IMR-90 (cell line): Measurements from ENCODE around the gene OCLN. TPM values are rescaled to one million over a fixed set of nuclear protein-coding genes. Genes with fewer than 3 reads are reported as not detected.
A peak's percentile ranks its signal among the peaks of the same experiment; 100 is the strongest.

Experiments
- ATAC-seq: fragments of 200-7000 bp; cut with Tn5 transposase; 2 replicates; pipeline ENCODE4 v1.9.1; 2020; ENCODE audit warnings: low read depth, mild to moderate bottlenecking, moderate library complexity
- Bru-seq: library from RNA; stranded (reverse); fragments of 400-500 nt; gene quantifications from one replicate; lab custom pipeline; 2021; lab: Mats Ljungman, UMichigan
- BruChase-seq, 2 experiments: library from RNA; stranded (reverse); fragments of 400-500 nt; gene quantifications; one replicate each; lab custom pipeline; 2021; lab: Mats Ljungman, UMichigan
- BruUV-seq: library from RNA; stranded (reverse); fragments of 400-500 nt; replicated peaks from 2 replicates; lab custom pipeline; 2021; lab: Mats Ljungman, UMichigan
- CTCF ChIA-PET: fragments of 300-600 bp; formaldehyde crosslinking; extraction: SDS; loops from one replicate; lab custom pipeline; 2021; ENCODE audit warnings: antibody characterized with exemption; lab: Yijun Ruan, JAX
- POLR2A ChIA-PET: fragments of 300-600 bp; sonication (Branson Sonifier 250); formaldehyde crosslinking; loops from one replicate; lab custom pipeline; 2022; ENCODE audit warnings: antibody characterized with exemption; ENCODE audit not compliant: unreplicated experiment; lab: Charles Lee
- DNase-seq: peaks from one replicate; pipeline ENCODE4 v3.0.0; 2013
- H2AFZ ChIP-seq: replicated peaks from 2 replicates; pipeline ENCODE3; 2013; ENCODE audit warnings: low read length, mild to moderate bottlenecking; ENCODE audit not compliant: poor library complexity
- H2AK5ac ChIP-seq: 2 replicates; pipeline ENCODE4 v1.6.1; 2013; ENCODE audit warnings: low read depth, low read length, inconsistent platforms
- H2AK9ac ChIP-seq: replicated peaks from 2 replicates; pipeline ENCODE3; 2013; ENCODE audit warnings: mild to moderate bottlenecking, low read depth, low read length, moderate library complexity; ENCODE audit not compliant: poor library complexity
- H2BK120ac ChIP-seq: 2 replicates; pipeline ENCODE4 v1.6.1; 2013; ENCODE audit warnings: low read depth, low read length, inconsistent platforms
- H2BK15ac ChIP-seq: 3 replicates; pipeline ENCODE4 v1.6.1; 2013; ENCODE audit warnings: low read depth, low read length, inconsistent platforms
- H2BK20ac ChIP-seq: 2 replicates; pipeline ENCODE4 v1.6.1; 2013; ENCODE audit warnings: low read depth, mild to moderate bottlenecking, inconsistent platforms, low read length, moderate library complexity
- H2BK5ac ChIP-seq: 2 replicates; pipeline ENCODE4 v1.6.1; 2013; ENCODE audit warnings: mild to moderate bottlenecking, low read depth, low read length, inconsistent platforms; ENCODE audit not compliant: poor library complexity, severe bottlenecking
- H3K14ac ChIP-seq: replicated peaks from 2 replicates; pipeline ENCODE4 v1.6.1; 2013; ENCODE audit warnings: low read depth, low read length, inconsistent platforms
- H3K18ac ChIP-seq: 2 replicates; pipeline ENCODE4 v1.6.1; 2013; ENCODE audit warnings: low read depth, low read length, control low read depth
- H3K23ac ChIP-seq: 2 replicates; pipeline ENCODE4 v1.6.1; 2013; ENCODE audit warnings: low read depth, low read length, inconsistent platforms
- H3K27ac ChIP-seq: 2 replicates; pipeline ENCODE4 v1.5.1; 2013; ENCODE audit warnings: mild to moderate bottlenecking, control low read depth, low read length; ENCODE audit not compliant: insufficient read depth
- H3K27me3 ChIP-seq: 2 replicates; pipeline ENCODE4 v1.6.1; 2013; ENCODE audit warnings: low read length; ENCODE audit not compliant: control insufficient read depth, insufficient read depth
- H3K36me3 ChIP-seq: 2 replicates; pipeline ENCODE4 v1.6.1; 2013; ENCODE audit warnings: low read length, mixed read lengths; ENCODE audit not compliant: control insufficient read depth, insufficient read depth
- H3K4ac ChIP-seq: 2 replicates; pipeline ENCODE4 v1.6.1; 2013; ENCODE audit warnings: low read depth, low read length, inconsistent platforms
- H3K4me1 ChIP-seq: 2 replicates; pipeline ENCODE4 v1.6.1; 2013; ENCODE audit warnings: low read length, mixed read lengths; ENCODE audit not compliant: control insufficient read depth, insufficient read depth
- H3K4me2 ChIP-seq: 2 replicates; pipeline ENCODE4 v1.6.1; 2013; ENCODE audit warnings: low read depth, mild to moderate bottlenecking, control low read depth, low read length, moderate library complexity
- H3K4me3 ChIP-seq: 2 replicates; pipeline ENCODE4 v1.5.1; 2013; ENCODE audit warnings: low read depth, mild to moderate bottlenecking, control low read depth, low read length, moderate library complexity; ENCODE audit not compliant: insufficient read depth
- H3K56ac ChIP-seq: 2 replicates; pipeline ENCODE4 v1.6.1; 2013; ENCODE audit warnings: low read length, inconsistent platforms; ENCODE audit not compliant: insufficient read depth; ENCODE audit errors: extremely low read depth
- H3K79me1 ChIP-seq, 2 experiments: 2 replicates each; pipeline ENCODE4 v1.6.1; 2013; ENCODE audit warnings: low read length in 2 of 2, inconsistent platforms in 1 of 2, low read depth in 1 of 2
- H3K9ac ChIP-seq: 2 replicates; pipeline ENCODE4 v1.6.1; 2013; ENCODE audit warnings: low read depth, low read length, control low read depth
- H3K9me1 ChIP-seq: 2 replicates; pipeline ENCODE4 v1.6.1; 2013; ENCODE audit warnings: low read length, inconsistent platforms; ENCODE audit not compliant: insufficient read depth
- H3K9me3 ChIP-seq: 2 replicates; pipeline ENCODE4 v1.6.1; 2013; ENCODE audit warnings: low read length; ENCODE audit not compliant: control insufficient read depth, insufficient read depth
- H4K20me1 ChIP-seq: 2 replicates; pipeline ENCODE4 v1.6.1; 2013; ENCODE audit warnings: low read length, inconsistent platforms; ENCODE audit not compliant: insufficient read depth
- H4K5ac ChIP-seq: 2 replicates; pipeline ENCODE4 v1.6.1; 2013; ENCODE audit warnings: mild to moderate bottlenecking, low read depth, low read length, control low read depth
- H4K8ac ChIP-seq, 2 experiments: 2 replicates each; pipeline ENCODE4 v1.6.1; 2013; ENCODE audit warnings: low read depth in 2 of 2, low read length in 2 of 2, control low read depth in 1 of 2, inconsistent platforms in 1 of 2
- H4K91ac ChIP-seq: 2 replicates; pipeline ENCODE4 v1.6.1; 2013; ENCODE audit warnings: low read depth, low read length, inconsistent platforms; ENCODE audit not compliant: insufficient read depth
- FOS ChIP-seq: fragments of 150-350 bp; IDR thresholded peaks from 2 replicates; pipeline ENCODE4 v1.6.1; 2016; ENCODE audit warnings: low read depth, low read length
- MXI1 ChIP-seq: IDR thresholded peaks from 2 replicates; pipeline ENCODE4 v1.6.1; 2012; ENCODE audit warnings: low read depth, mild to moderate bottlenecking, low read length, moderate library complexity, borderline replicate concordance
- RAD21 ChIP-seq: IDR thresholded peaks from 2 replicates; pipeline ENCODE4 v1.6.1; 2012; ENCODE audit warnings: low read length, improper control_type of control experiment
- WGBS, 2 experiments: methylation state at CpG; one replicate each; pipeline versions ENCODE4 v1.1.5 to v1.1.7; 2013; ENCODE audit warnings: missing lambda C conversion rate in 2 of 2; ENCODE audit not compliant: insufficient read length in 1 of 2; ENCODE audit errors: extremely low coverage in 2 of 2; 5-methylcytosine and 5-hydroxymethylcytosine counted together
- dilution Hi-C: fragments of 300-500 bp; cut with HindIII; formaldehyde crosslinking; loops from one replicate; pipeline ENCODE4 v1.14.3; 2018; ENCODE audit warnings: low sequenced_read_pairs; ENCODE audit not compliant: unreplicated experiment
- in situ Hi-C: fragments of 300-500 bp; cut with MboI; formaldehyde crosslinking; loops from 3 replicates; pipeline ENCODE4 v1.14.3; 2019; ENCODE audit warnings: low sequenced_read_pairs, inconsistent platforms, mixed read lengths
- intact Hi-C: fragments of 100-400 bp; cut with micrococcal nuclease; formaldehyde crosslinking; loops from 2 replicates; pipeline ENCODE4 v1.10.0; 2022
- long read RNA-seq: library from polyadenylated mRNA; unstranded; transcript quantifications from one replicate; pipeline ENCODE4 v2.0.0, GENCODE V29; 2021; ENCODE audit not compliant: unreplicated experiment
- polyA plus RNA-seq, 3 experiments: library from polyadenylated mRNA; depleted of rRNA; stranded (reverse); fragments of >200 nt; gene quantifications; 2 replicates each; pipeline ENCODE4 v1.2.3, GENCODE V29; 2012; ENCODE audit warnings: low replicate concordance in 1 of 3
- total RNA-seq: library from RNA; depleted of rRNA; stranded (reverse); fragments of >200 nt; gene quantifications from 2 replicates; pipeline ENCODE4 v1.2.3, GENCODE V29; 2012; rRNA removed

Gene OCLN, protein sequence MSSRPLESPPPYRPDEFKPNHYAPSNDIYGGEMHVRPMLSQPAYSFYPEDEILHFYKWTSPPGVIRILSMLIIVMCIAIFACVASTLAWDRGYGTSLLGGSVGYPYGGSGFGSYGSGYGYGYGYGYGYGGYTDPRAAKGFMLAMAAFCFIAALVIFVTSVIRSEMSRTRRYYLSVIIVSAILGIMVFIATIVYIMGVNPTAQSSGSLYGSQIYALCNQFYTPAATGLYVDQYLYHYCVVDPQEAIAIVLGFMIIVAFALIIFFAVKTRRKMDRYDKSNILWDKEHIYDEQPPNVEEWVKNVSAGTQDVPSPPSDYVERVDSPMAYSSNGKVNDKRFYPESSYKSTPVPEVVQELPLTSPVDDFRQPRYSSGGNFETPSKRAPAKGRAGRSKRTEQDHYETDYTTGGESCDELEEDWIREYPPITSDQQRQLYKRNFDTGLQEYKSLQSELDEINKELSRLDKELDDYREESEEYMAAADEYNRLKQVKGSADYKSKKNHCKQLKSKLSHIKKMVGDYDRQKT
- total RNA-seq (0.72 and 0.83 TPM in 2 replicates), polyA plus RNA-seq (2012; rRNA removed) (0.82 and 0.99 TPM in 2 replicates), Bru-seq, nascent RNA (percentile 22 among the genes with signal in this experiment), BruChase-seq, experiment 1, labeled RNA remaining after a 6-hour chase (percentile 24 among the genes with signal in this experiment), BruChase-seq, experiment 2, labeled RNA remaining after a 2-hour chase (percentile 20 among the genes with signal in this experiment)
- polyA plus RNA-seq (2012; cell fraction: cytosol; rRNA removed): 0.07 and 0.15 TPM in 2 replicates
- polyA plus RNA-seq (2012; cell fraction: nucleus; rRNA removed; ENCODE audit: low replicate concordance): 0.16 and 2.6 TPM in 2 replicates
- long read RNA-seq: 0 reads

DNA sequence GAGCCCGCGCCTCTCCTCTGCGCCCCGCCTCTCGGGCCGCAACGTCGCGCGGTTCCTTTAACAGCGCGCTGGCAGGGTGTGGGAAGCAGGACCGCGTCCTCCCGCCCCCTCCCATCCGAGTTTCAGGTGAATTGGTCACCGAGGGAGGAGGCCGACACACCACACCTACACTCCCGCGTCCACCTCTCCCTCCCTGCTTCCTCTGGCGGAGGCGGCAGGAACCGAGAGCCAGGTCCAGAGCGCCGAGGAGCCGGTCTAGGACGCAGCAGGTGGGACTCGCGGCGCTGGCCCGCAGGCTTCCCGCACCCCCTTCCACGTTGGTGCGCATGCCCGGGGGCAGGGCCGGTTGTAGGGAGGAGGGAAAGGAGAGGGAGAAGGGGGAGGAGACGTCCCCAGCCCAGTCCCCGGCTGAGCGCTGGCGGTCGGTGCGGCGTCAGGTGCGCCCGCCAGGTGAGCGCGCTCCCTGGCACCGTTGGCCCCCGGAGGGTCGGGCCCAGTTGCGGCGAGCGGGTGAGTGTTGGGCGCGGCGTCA lies at the start of gene OCLN:
Gene OCLN, plus strand, starts transcription at position 400 of the 532 bp plus-strand sequence. CDS start 11,455 bp downstream, outside the sequence.
- Histone ChIP-seq H3K27ac (no peak within 1 kb of the TSS), H3K4ac (no peak within 1 kb of the TSS), H4K8ac (no peak within 1 kb of the TSS), H3K36me3 (no peaks in the 10 kb centered on the region), H3K4me2 (peak within 1 kb of the TSS; percentile 96), H2BK20ac (no peak within 1 kb of the TSS), H3K9me1 (no peaks in the 10 kb centered on the region), H4K5ac (no peak within 1 kb of the TSS), H3K14ac (no peak within 1 kb of the TSS), H2AK9ac (peak within 1 kb of the TSS; percentile 66), H2BK5ac (no peak within 1 kb of the TSS), H3K23ac (no peak within 1 kb of the TSS; the same call in 1 of the 2 replicates), H3K4me3 (peak within 1 kb of the TSS; percentile 55), H4K20me1 (no peaks in the 10 kb centered on the region), H3K18ac (no peak within 1 kb of the TSS), H2AFZ (peak within 1 kb of the TSS; percentile 94), H3K9ac (0 out of 2 replicates have a peak within 1 kb of the TSS, but pooled peaks have one; percentile 22), H2BK120ac (no peak within 1 kb of the TSS), H3K4me1 (peaks cover 6% of the 10 kb centered on the region), H3K79me1 (no peaks in the 10 kb centered on the region), H3K9me3 (no peaks in the 10 kb centered on the region), H3K27me3 (peaks cover 47% of the 10 kb centered on the region), H2AK5ac (no peak within 1 kb of the TSS), H3K56ac (no peak within 1 kb of the TSS), H2BK15ac (no peak within 1 kb of the TSS), H4K91ac (no peak within 1 kb of the TSS)
- TF ChIP-seq MXI1 (no peak), FOS (no peak), RAD21 (no peak)
- no TSS peak for BruUV-seq
- in situ Hi-C loops: no loop called here
- WGBS, 2 experiments: 2% methylated on average over 26 of the region's 56 CpGs; no CpG with 5 or more reads in 1 of the 2 experiments
- intact Hi-C loops: loop anchor here (10.0 kb wide), 1 partner anchor 48 kb away; no protein-coding TSS in a partner anchor
- ChIA-PET POLR2A (no interaction called here), CTCF (no interaction called here)
- ATAC-seq (peak; percentile 52), DNase-seq (no peak)
- dilution Hi-C loops: no loop called here
